ENCODE data around the gene TRIM67.
A peak's percentile ranks its signal among the peaks of the same experiment; 100 is the strongest.

Gene TRIM67

GRCh38 chr1:231187571-231187970, 25.7 kb downstream of the TRIM67 start:
- Mint-ChIP-seq H3K27me3 (peaks cover 71% of the 10 kb centered on the region), H3K4me1 (no peaks in the 10 kb centered on the region), H3K4me3 (no peak overlapping the region), H3K9me3 (no peaks in the 10 kb centered on the region), H3K27ac (no peak overlapping the region)
- ATAC-seq = no peak
- DNase-seq = no peak

- DNase-seq (no peak), ATAC-seq (no peak)
- H3K27me3 Mint-ChIP-seq = peaks cover 69% of the 10 kb centered on the region
- H3K4me3 Mint-ChIP-seq = no peak overlapping the region
- H3K9me3 Mint-ChIP-seq = no peaks in the 10 kb centered on the region
- no peaks in the 10 kb centered on the region for H3K4me1 Mint-ChIP-seq
- H3K27ac Mint-ChIP-seq = no peak overlapping the region
Observed at GRCh38 chr1:231188072-231188471, 26.2 kb downstream of the TRIM67 start.

- ATAC-seq (no peak), DNase-seq (no peak)
- peaks cover 69% of the 10 kb centered on the region for H3K27me3 Mint-ChIP-seq
- no peak overlapping the region for H3K4me3 Mint-ChIP-seq
- H3K27ac Mint-ChIP-seq = no peak overlapping the region
- no peaks in the 10 kb centered on the region for H3K9me3 Mint-ChIP-seq
- H3K4me1 Mint-ChIP-seq = no peaks in the 10 kb centered on the region
Observed at GRCh38 chr1:231188768-231189167, 26.9 kb downstream of the TRIM67 start.

DNA sequence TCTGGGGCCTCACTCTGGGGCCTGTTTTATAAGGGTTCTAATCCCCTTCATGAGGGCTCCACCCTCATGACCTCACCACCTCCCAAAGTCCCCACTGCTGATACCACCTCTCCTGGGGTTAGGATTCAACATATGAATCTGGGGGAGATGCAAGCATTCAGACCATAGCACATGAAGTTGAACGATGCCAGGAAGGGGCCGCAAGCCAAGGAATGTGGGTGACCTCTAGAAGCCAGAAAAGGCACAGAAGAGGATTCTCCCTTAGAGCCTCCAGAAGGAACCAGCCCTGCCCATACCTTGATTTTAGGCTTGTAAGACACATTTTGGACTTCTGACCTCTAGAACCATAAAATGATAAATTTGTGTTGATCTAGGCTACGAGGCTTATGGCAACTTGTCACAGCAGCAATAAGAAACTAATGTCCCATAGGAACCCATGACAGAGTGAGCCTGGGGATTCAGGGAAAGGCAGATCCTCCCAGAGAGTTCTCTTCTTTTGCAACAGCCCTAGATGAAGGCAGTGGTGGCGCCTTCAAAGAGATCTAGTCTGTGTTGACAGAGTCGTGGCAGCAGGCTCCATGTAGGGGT, 27.9 kb downstream of the TRIM67 start:
- Mint-ChIP-seq H3K4me3 (no peak overlapping the region), H3K27ac (no peak overlapping the region), H3K27me3 (peaks cover 59% of the 10 kb centered on the region), H3K9me3 (no peaks in the 10 kb centered on the region), H3K4me1 (no peaks in the 10 kb centered on the region)
- no peak for DNase-seq
- ATAC-seq = no peak

GRCh38 chr1:231190456-231190855, 28.6 kb downstream of the TRIM67 start:
- no peak overlapping the region for H3K27ac Mint-ChIP-seq
- ATAC-seq = no peak
- peaks cover 53% of the 10 kb centered on the region for H3K27me3 Mint-ChIP-seq
- no peaks in the 10 kb centered on the region for H3K4me1 Mint-ChIP-seq
- no peak overlapping the region for H3K4me3 Mint-ChIP-seq
- no peaks in the 10 kb centered on the region for H3K9me3 Mint-ChIP-seq
- no peak for DNase-seq

- no peak overlapping the region for H3K27ac Mint-ChIP-seq
- ATAC-seq = no peak
- H3K27me3 Mint-ChIP-seq = peaks cover 31% of the 10 kb centered on the region
- H3K4me1 Mint-ChIP-seq = no peaks in the 10 kb centered on the region
- H3K9me3 Mint-ChIP-seq = no peaks in the 10 kb centered on the region
- DNase-seq = no peak
- no peak overlapping the region for H3K4me3 Mint-ChIP-seq
Observed at GRCh38 chr1:231192620-231193163, 30.8 kb downstream of the TRIM67 start.

- no peak for ATAC-seq
- Mint-ChIP-seq H3K4me1 (no peaks in the 10 kb centered on the region), H3K9me3 (no peaks in the 10 kb centered on the region), H3K27ac (no peak overlapping the region), H3K4me3 (no peak overlapping the region), H3K27me3 (peaks cover 19% of the 10 kb centered on the region)
- DNase-seq = no peak
Observed at GRCh38 chr1:231193710-231194340, 32.0 kb downstream of the TRIM67 start.

GRCh38 chr1:231194476-231194842, 32.6 kb downstream of the TRIM67 start:
- H3K27me3 Mint-ChIP-seq = peaks cover 13% of the 10 kb centered on the region
- H3K4me1 Mint-ChIP-seq = no peaks in the 10 kb centered on the region
- no peak for DNase-seq
- no peak overlapping the region for H3K27ac Mint-ChIP-seq
- H3K4me3 Mint-ChIP-seq = no peak overlapping the region
- no peak for ATAC-seq
- no peaks in the 10 kb centered on the region for H3K9me3 Mint-ChIP-seq

DNA sequence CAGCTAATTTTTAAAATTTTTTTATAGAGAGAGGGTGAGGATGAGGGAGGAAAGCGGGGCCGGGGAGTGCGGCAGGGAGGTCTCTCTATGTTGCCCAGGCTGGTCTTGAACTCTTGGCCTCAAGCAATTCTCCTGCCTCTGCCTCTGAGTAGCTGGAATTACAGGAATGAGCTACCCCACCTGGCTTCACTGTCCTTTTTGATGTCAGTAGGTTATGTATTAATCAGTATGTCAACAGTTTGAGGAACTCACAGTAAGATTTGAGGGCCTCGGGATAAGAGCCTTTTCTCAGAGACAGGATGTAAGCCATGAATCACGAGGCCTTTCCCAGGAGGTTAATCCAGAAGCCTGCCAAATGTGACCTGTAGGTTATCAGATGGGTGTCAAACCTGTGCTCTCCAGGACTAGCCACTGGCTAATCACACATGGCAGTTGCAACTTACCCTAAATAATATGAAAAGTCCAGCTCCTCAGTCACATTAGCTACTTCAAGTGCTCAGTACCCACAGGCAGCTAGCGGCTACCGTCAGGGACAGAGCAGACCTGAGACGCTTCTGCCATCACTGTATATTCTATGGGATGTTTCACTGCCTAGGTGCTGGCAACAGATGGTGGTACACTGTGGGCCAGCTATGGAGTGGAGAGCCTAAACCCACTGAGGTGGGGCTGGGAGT, 33.1 kb downstream of the TRIM67 start:
- ATAC-seq (no peak), DNase-seq (no peak)
- Mint-ChIP-seq H3K27me3 (peaks cover 10% of the 10 kb centered on the region), H3K27ac (no peak overlapping the region), H3K9me3 (no peaks in the 10 kb centered on the region), H3K4me1 (no peaks in the 10 kb centered on the region), H3K4me3 (no peak overlapping the region)

- no peak for DNase-seq
- Mint-ChIP-seq H3K27me3 (peaks cover 6% of the 10 kb centered on the region), H3K4me1 (no peaks in the 10 kb centered on the region), H3K9me3 (no peaks in the 10 kb centered on the region), H3K27ac (no peak overlapping the region), H3K4me3 (no peak overlapping the region)
- ATAC-seq = no peak
Observed at GRCh38 chr1:231196307-231196706, 34.4 kb downstream of the TRIM67 start.

- ATAC-seq (no peak), DNase-seq (no peak)
- Mint-ChIP-seq H3K4me3 (no peak overlapping the region), H3K9me3 (no peaks in the 10 kb centered on the region), H3K27ac (no peak overlapping the region), H3K27me3 (peaks cover 2% of the 10 kb centered on the region), H3K4me1 (peaks cover 3% of the 10 kb centered on the region)
Observed at GRCh38 chr1:231196728-231197127, 34.9 kb downstream of the TRIM67 start.

GRCh38 chr1:231199868-231200267, 38.0 kb downstream of the TRIM67 start:
- DNase-seq (no peak), ATAC-seq (no peak)
- Mint-ChIP-seq H3K4me1 (peaks cover 15% of the 10 kb centered on the region), H3K27ac (no peak overlapping the region), H3K4me3 (no peak overlapping the region), H3K9me3 (no peaks in the 10 kb centered on the region), H3K27me3 (no peaks in the 10 kb centered on the region)

DNA sequence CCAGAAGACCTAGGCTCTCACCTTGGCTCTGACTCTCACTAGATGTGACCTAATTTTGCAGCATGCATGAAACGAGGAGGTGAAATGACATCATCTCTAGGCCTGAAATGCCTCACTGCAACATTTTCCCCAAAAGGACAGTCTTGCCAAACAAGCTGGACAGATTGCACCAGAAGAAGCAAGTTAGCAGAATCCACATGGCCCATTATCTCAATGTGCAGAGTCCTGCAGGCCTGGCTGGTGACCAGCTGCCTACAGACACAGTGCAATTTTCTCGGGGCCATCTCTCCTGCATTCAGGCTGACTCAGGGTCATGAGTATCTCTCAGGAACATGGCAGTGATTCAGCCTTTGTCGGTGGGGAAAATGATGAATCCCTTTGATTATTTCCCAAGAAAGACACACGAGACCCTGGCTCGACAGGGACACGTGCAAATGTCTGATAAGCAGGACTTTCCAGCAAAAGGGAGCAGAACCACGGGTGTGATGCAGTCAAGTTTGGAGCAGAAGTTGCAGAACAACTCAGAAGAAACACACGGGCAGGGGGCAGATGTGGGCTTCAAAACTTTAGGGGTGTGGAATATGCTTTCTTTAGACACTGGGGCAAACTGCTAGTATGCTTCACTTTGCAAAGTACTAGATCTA, 38.7 kb downstream of the TRIM67 start:
- H3K27me3 Mint-ChIP-seq = no peaks in the 10 kb centered on the region
- no peak for ATAC-seq
- H3K27ac Mint-ChIP-seq = peak overlapping the region in 1 of 2 donors; percentile 10
- no peaks in the 10 kb centered on the region for H3K9me3 Mint-ChIP-seq
- no peak for DNase-seq
- H3K4me1 Mint-ChIP-seq = peaks cover 15% of the 10 kb centered on the region
- H3K4me3 Mint-ChIP-seq = no peak overlapping the region

GRCh38 chr1:231201375-231201978, 39.6 kb downstream of the TRIM67 start:
- H3K9me3 Mint-ChIP-seq = no peaks in the 10 kb centered on the region
- no peaks in the 10 kb centered on the region for H3K27me3 Mint-ChIP-seq
- DNase-seq (no peak), ATAC-seq (no peak)
- H3K4me1 Mint-ChIP-seq = peaks cover 15% of the 10 kb centered on the region
- H3K27ac Mint-ChIP-seq = peak overlapping the region in 1 of 2 donors; percentile 3
- H3K4me3 Mint-ChIP-seq = no peak overlapping the region

DNA sequence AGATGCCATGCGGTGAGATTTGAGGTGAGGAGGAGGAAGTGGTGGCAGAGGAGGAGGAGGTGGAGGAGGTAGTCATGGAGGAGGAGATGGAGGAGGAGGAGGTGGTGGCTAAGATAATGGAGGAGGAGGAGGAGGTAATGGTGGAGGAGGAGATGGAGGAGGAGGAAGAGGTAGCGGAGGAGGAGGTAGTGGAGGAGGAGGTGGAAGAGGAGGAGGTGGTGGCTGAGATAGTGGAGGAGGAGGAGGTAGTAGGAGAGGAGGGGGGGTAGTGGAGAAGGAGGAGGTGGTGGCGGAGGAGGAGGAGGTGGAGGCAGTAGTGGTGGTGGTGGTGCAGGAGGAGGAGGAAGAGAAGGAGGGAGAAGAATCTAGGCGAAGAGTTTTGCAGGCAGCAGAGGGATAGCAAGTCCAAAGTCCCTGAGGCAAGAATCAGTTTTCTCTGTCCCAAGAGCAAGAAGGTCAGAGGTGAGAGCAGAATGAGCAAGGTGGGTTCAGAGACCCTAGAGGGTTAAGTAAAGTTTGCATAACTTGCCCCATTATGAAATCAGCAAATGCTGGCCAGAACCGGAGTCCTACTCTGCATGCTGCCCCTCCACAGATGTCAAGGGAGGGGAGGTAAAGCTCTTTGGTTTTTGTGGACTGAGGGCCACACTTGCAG, 40.2 kb downstream of the TRIM67 start:
- no peaks in the 10 kb centered on the region for H3K27me3 Mint-ChIP-seq
- H3K4me1 Mint-ChIP-seq = peaks cover 15% of the 10 kb centered on the region
- ATAC-seq (peak; percentile 27), DNase-seq (no peak)
- H3K27ac Mint-ChIP-seq = peak overlapping the region in 1 of 2 donors; percentile 3
- H3K4me3 Mint-ChIP-seq = no peak overlapping the region
- H3K9me3 Mint-ChIP-seq = no peaks in the 10 kb centered on the region
